ENCODE results near the gene ADCK2. TPM values are rescaled to one million over a fixed set of nuclear protein-coding genes. Genes with fewer than 3 reads are reported as not detected.

ADCK2 gene
- total and polyA plus RNA-seq, 12 donors, result 6.8 to 33.9 (median 12.8) TPM

DNA sequence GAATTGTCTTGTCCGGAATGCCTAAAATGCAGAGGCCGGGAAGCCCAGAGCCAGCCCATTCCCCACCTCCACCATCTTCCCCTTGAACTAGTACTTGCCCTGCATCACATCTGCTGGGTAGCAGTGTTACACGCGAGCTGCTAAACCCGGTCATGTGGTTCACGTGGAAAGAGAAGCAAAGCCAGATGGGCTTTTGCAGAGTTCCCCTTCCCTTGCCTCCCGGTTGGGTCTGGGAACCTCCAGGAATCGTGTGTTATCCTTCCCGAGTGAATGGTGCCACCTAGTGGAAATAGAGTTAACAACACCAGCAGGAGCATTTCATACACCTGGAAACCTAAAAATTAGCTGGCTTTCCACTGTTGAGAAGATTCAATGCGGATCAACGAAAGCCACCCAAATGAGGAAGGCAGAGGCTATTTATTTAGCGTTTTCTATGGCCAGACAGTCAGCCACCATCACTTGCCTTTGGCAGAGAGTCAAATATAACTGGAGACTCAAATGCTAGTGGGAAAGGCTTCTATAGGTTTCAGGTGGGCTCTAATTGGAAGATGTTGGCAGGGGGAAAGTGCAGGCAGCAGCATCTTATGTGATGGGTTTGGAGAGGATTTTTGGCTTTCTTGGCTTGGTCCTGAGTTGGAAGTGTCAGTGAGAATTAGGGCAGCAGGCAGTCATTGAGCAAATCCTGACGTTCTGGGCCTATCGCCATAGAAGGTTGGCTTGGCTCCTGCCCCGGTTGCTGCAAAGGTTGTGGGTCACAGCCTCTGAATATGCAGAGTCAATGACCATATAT is 19.2 kb upstream of the ADCK2 start:
- WGBS, 4 donors, result 20 to 30% (median 24%) methylated on average over 11 to 15 of the region's 15 CpGs
- H3K4me3 ChIP-seq, result no peak overlapping the region
- H3K4me1 ChIP-seq (replicated peaks in 1 of 2), result peaks cover 0 to 9% of the 10 kb centered on the region in 2 donors
- no peaks in the 10 kb centered on the region for H3K9me3 ChIP-seq (replicated peaks in 1 of 3)
- H3K27ac ChIP-seq, result no peak overlapping the region
- H3K27me3 ChIP-seq, result no peaks in the 10 kb centered on the region
- intact Hi-C loops (cut with DNase I), result loop anchor here (1.0 to 2.0 kb wide), 2 partner anchors 134 to 135 kb away; no protein-coding TSS in a partner anchor
- no peaks in the 10 kb centered on the region for H3K36me3 ChIP-seq (replicated peaks in 1 of 2)
- DNase-seq, result peak; percentile 59 to 79 (median 66)
- TF ChIP-seq, protein P1, sequence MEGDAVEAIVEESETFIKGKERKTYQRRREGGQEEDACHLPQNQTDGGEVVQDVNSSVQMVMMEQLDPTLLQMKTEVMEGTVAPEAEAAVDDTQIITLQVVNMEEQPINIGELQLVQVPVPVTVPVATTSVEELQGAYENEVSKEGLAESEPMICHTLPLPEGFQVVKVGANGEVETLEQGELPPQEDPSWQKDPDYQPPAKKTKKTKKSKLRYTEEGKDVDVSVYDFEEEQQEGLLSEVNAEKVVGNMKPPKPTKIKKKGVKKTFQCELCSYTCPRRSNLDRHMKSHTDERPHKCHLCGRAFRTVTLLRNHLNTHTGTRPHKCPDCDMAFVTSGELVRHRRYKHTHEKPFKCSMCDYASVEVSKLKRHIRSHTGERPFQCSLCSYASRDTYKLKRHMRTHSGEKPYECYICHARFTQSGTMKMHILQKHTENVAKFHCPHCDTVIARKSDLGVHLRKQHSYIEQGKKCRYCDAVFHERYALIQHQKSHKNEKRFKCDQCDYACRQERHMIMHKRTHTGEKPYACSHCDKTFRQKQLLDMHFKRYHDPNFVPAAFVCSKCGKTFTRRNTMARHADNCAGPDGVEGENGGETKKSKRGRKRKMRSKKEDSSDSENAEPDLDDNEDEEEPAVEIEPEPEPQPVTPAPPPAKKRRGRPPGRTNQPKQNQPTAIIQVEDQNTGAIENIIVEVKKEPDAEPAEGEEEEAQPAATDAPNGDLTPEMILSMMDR (IDR thresholded peaks at IDR 0.05), result peak; percentile 82 to 95 (median 90)
- TF ChIP-seq POLR2A (IDR thresholded peaks at IDR 0.05), result no peak

DNA sequence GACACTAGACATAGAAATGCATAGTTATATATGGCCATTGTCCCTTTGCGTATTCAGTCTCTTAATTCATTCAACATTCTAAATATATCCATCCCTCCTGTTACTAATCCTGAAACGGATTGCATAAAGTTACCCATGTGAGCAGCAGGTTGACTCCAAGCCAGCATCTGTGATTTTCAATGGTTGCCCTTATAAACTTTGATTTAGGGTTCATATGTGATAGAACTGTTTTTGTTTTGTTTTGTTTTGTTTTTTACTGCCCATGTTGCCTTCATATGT is 18.7 kb upstream of the ADCK2 start:
- TF ChIP-seq, protein P1 (IDR thresholded peaks at IDR 0.05), result no peak
- TF ChIP-seq POLR2A (IDR thresholded peaks at IDR 0.05), result no peak
- Histone ChIP-seq H3K36me3 (replicated peaks in 1 of 2) (no peaks in the 10 kb centered on the region), H3K27me3 (no peaks in the 10 kb centered on the region), H3K27ac (no peak overlapping the region), H3K4me1 (replicated peaks in 1 of 2) (peaks cover 0 to 9% of the 10 kb centered on the region in 2 donors), H3K9me3 (replicated peaks in 1 of 3) (no peaks in the 10 kb centered on the region), H3K4me3 (no peak overlapping the region)
- 67 to 84% (median 71%) methylated on average over 2 of the region's 2 CpGs for WGBS, 4 donors
- DNase-seq, result no peak
- intact Hi-C loops (cut with DNase I), result loop anchor here in 1 of 2 donors (2.0 kb wide), 1 partner anchor 135 kb away; no protein-coding TSS in a partner anchor

DNA sequence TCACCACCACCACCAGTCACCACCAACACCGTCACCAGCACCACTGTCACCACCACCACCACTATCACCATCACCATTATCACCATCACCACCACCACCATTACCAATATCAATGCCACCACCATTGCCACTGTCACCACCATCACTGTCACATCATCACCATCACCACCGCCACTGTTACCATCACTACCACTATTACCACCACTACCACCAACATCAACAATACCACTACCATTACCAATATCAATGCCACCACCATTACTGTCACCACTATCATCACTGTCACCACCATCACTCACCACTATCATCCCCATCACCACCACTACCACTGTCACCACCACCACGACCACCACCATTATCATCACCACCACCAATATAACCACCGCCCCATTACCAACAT is 18.1 kb upstream of the ADCK2 start:
- peaks cover 0 to 9% of the 10 kb centered on the region in 2 donors for H3K4me1 ChIP-seq (replicated peaks in 1 of 2)
- intact Hi-C loops (cut with DNase I), result loop anchor here in 1 of 2 donors (2.0 kb wide), 1 partner anchor 136 kb away; no protein-coding TSS in a partner anchor
- WGBS, 4 donors, result 90 to 94% (median 92%) methylated on average over 4 of the region's 4 CpGs
- H3K4me3 ChIP-seq, result no peak overlapping the region
- no peaks in the 10 kb centered on the region for H3K27me3 ChIP-seq
- no peak for TF ChIP-seq POLR2A (IDR thresholded peaks at IDR 0.05)
- TF ChIP-seq, protein P1 (IDR thresholded peaks at IDR 0.05), result no peak
- H3K9me3 ChIP-seq (replicated peaks in 1 of 3), result no peaks in the 10 kb centered on the region
- H3K27ac ChIP-seq, result no peak overlapping the region
- no peak for DNase-seq
- H3K36me3 ChIP-seq (replicated peaks in 1 of 2), result no peaks in the 10 kb centered on the region

DNA sequence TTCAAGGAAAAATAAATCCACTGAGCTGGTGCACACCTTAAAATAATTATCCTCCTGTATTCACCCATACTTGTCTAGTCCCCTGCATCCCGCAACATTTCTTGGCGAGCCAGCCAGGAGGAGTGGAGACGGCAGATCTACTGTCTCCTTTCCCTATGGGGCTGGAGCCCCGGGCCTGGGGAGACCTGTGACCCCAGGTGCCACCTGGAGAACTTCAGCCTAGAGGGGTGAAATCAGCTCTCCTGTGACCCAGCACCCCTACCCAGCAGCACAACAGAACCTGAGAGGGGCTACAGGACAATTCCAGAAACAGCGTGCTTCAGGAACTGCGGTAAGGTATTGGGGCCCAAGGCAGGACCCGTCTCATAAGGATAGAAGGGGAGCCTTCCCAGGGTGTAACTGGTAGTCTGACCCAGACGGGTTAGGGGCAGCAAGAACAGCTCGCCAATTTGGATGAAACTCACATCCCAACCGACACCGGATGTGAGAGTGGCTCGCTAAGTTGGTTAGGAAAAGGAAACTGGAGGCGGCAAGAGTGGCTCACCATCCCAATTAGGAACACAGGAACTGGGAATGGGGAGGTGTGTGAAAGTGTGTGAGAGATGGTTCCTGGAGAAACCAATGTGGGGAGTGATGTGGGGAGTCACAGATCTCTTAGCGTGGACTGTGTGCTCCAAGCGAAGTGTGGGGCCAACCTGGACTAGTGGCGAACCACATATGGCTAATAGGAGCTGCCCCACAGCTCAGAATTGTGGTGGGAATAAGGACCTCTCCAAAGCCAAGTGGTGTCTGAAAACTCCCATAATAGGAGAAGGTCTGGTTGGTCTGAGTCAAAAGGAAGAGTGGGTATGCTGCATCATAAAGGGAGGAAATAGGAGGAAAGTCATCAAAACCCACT is 17.0 kb upstream of the ADCK2 start:
- no peaks in the 10 kb centered on the region for H3K27me3 ChIP-seq
- no peak for DNase-seq
- H3K4me3 ChIP-seq, result peak overlapping the region in 2 of 4 donors; percentile 34 to 50
- H3K36me3 ChIP-seq (replicated peaks in 1 of 2), result no peaks in the 10 kb centered on the region
- peaks cover 0 to 9% of the 10 kb centered on the region in 2 donors for H3K4me1 ChIP-seq (replicated peaks in 1 of 2)
- TF ChIP-seq POLR2A (IDR thresholded peaks at IDR 0.05), result no peak
- TF ChIP-seq, protein P1 (IDR thresholded peaks at IDR 0.05), result no peak
- 81 to 91% (median 86%) methylated on average over 14 to 16 of the region's 16 CpGs for WGBS, 4 donors
- no peak overlapping the region for H3K27ac ChIP-seq
- no peaks in the 10 kb centered on the region for H3K9me3 ChIP-seq (replicated peaks in 1 of 3)
- intact Hi-C loops (cut with DNase I), result loop anchor here in 1 of 2 donors (2.0 kb wide), 1 partner anchor 137 kb away; no protein-coding TSS in a partner anchor
